ENCODE data around the gene RGL1.

GRCh38 chr1:183808296-183809027 lies 3.5 kb downstream of the RGL1 start:
- TF ChIP-seq POLR2A (IDR thresholded peaks at IDR 0.05; ENCODE audit: low read depth, low read length), result no peak
- no peak for TF ChIP-seq POLR2AphosphoS5 (IDR thresholded peaks at IDR 0.05; ENCODE audit: low read depth, low read length)
